ENCODE data around the gene PLCB1. TPM values are rescaled to one million over a fixed set of nuclear protein-coding genes. Genes with fewer than 3 reads are reported as not detected.

The PLCB1 gene
- total and polyA plus RNA-seq, 7 donors, result 1.5 to 10.7 (median 4.2) TPM

DNA sequence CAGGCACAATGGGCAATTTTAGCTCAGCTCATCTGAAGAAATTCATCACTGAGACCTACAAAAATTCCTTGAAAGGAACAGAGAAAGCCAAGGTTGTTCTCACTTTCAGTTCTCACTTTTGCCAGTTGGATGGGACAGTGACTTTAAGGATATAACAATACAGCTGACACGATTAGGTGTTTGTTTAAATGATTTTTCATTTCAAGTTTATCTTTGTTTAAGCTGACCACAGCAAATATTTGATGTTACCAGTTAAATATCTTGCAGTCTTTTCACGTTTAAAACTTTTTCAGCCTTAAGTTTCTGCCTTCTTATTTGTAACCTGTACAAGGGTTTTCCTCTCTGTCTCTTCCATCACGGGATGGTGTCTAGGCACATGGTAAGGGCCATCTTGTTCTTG, 93.6 kb downstream of the PLCB1 start:
- 61 to 87% (median 63%) methylated on average over 3 of the region's 3 CpGs for WGBS, 3 donors
- TF ChIP-seq, protein P1, sequence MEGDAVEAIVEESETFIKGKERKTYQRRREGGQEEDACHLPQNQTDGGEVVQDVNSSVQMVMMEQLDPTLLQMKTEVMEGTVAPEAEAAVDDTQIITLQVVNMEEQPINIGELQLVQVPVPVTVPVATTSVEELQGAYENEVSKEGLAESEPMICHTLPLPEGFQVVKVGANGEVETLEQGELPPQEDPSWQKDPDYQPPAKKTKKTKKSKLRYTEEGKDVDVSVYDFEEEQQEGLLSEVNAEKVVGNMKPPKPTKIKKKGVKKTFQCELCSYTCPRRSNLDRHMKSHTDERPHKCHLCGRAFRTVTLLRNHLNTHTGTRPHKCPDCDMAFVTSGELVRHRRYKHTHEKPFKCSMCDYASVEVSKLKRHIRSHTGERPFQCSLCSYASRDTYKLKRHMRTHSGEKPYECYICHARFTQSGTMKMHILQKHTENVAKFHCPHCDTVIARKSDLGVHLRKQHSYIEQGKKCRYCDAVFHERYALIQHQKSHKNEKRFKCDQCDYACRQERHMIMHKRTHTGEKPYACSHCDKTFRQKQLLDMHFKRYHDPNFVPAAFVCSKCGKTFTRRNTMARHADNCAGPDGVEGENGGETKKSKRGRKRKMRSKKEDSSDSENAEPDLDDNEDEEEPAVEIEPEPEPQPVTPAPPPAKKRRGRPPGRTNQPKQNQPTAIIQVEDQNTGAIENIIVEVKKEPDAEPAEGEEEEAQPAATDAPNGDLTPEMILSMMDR (IDR thresholded peaks at IDR 0.05), result no peak
- Histone ChIP-seq H3K27ac (no peak overlapping the region), H3K27me3 (ENCODE audit: insufficient read depth in 3 of 3, low read length in 2 of 3) (no peaks in the 10 kb centered on the region), H3K9me3 (no peaks in the 10 kb centered on the region), H3K4me3 (no peak overlapping the region), H3K36me3 (ENCODE audit: insufficient read depth in 1 of 2, low read depth in 1 of 2) (no peaks in the 10 kb centered on the region), H3K4me1 (peaks cover 5% of the 10 kb centered on the region)
- no peak for DNase-seq
- intact Hi-C loops (cut with DNase I), result no loop called here
- no peak for ATAC-seq

GRCh38 chr20:8226106-8226505, 94.0 kb downstream of the PLCB1 start:
- TF ChIP-seq, protein P1 (IDR thresholded peaks at IDR 0.05), result no peak
- DNase-seq (no peak), ATAC-seq (no peak)
- Histone ChIP-seq H3K27ac (no peak overlapping the region), H3K4me3 (no peak overlapping the region), H3K27me3 (ENCODE audit: insufficient read depth in 3 of 3, low read length in 2 of 3) (no peaks in the 10 kb centered on the region), H3K9me3 (no peaks in the 10 kb centered on the region), H3K4me1 (peaks cover 5% of the 10 kb centered on the region), H3K36me3 (ENCODE audit: insufficient read depth in 1 of 2, low read depth in 1 of 2) (no peaks in the 10 kb centered on the region)
- intact Hi-C loops (cut with DNase I), result no loop called here
- 93 to 95% (median 94%) methylated on average over 2 of the region's 2 CpGs for WGBS, 3 donors

DNA sequence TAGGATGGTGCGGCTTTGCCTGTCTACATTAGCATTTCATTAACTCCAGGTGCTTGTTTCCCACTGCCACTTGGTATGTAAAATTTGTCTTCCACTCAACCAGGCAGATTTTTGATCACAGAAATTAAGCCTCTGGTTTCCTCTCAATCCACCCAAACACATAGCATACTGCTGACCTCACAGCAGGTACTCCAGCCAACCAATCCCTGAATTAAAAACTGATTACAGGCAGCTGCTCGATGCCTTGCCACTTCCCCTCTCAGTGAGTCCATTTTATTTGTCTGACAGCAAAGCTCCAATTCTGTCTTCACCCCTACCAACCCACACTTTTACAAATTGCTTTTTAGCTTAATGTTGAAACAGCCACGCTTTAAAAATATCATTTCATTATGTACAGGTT, 95.2 kb downstream of the PLCB1 start:
- 71 to 78% (median 72%) methylated on average over 3 of the region's 3 CpGs for WGBS, 3 donors
- TF ChIP-seq, protein P1 (IDR thresholded peaks at IDR 0.05), result no peak
- Histone ChIP-seq H3K4me3 (no peak overlapping the region), H3K36me3 (ENCODE audit: insufficient read depth in 1 of 2, low read depth in 1 of 2) (no peaks in the 10 kb centered on the region), H3K9me3 (no peaks in the 10 kb centered on the region), H3K27ac (no peak overlapping the region), H3K27me3 (ENCODE audit: insufficient read depth in 3 of 3, low read length in 2 of 3) (no peaks in the 10 kb centered on the region), H3K4me1 (peaks cover 6% of the 10 kb centered on the region)
- ATAC-seq (no peak), DNase-seq (no peak)
- intact Hi-C loops (cut with DNase I), result no loop called here

GRCh38 chr20:8228315-8228714, 96.2 kb downstream of the PLCB1 start:
- Histone ChIP-seq H3K4me1 (peaks cover 13% of the 10 kb centered on the region), H3K27ac (no peak overlapping the region), H3K36me3 (ENCODE audit: insufficient read depth in 1 of 2, low read depth in 1 of 2) (no peaks in the 10 kb centered on the region), H3K4me3 (no peak overlapping the region), H3K27me3 (ENCODE audit: insufficient read depth in 3 of 3, low read length in 2 of 3) (no peaks in the 10 kb centered on the region), H3K9me3 (no peaks in the 10 kb centered on the region)
- WGBS, 3 donors, result 85 to 94% (median 91%) methylated on average over 3 of the region's 3 CpGs
- ATAC-seq (no peak), DNase-seq (no peak)
- intact Hi-C loops (cut with DNase I), result no loop called here
- TF ChIP-seq, protein P1 (IDR thresholded peaks at IDR 0.05), result no peak

DNA sequence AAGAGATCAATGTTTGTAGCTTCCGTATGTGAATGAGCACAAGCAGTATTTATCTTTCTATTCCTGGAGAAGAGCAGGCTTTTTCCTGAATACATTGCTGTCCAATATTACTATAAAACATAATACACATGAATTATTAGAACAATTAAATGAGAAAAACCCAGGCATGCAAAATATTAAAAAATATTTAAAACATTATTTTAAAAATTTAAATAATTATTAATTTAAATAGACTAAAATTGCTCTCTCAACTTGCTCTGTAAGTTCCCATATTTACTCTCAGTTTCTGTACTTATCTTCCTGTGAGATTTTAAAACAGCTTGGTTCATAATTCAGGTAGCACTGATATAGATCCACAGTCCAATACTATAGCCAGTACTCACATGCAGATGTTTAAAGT, 97.0 kb downstream of the PLCB1 start:
- Histone ChIP-seq H3K27me3 (ENCODE audit: insufficient read depth in 3 of 3, low read length in 2 of 3) (no peaks in the 10 kb centered on the region), H3K36me3 (ENCODE audit: insufficient read depth in 1 of 2, low read depth in 1 of 2) (no peaks in the 10 kb centered on the region), H3K27ac (no peak overlapping the region), H3K4me1 (peaks cover 15% of the 10 kb centered on the region), H3K4me3 (no peak overlapping the region), H3K9me3 (no peaks in the 10 kb centered on the region)
- 89 to 95% (median 93%) methylated on average over 1 of the region's 1 CpG for WGBS, 3 donors
- ATAC-seq, result no peak
- DNase-seq, result no peak
- intact Hi-C loops (cut with DNase I), result no loop called here
- TF ChIP-seq, protein P1 (IDR thresholded peaks at IDR 0.05), result no peak
